NCI-H1417 (cell line): ENCODE measurements around the gene CHCHD6.

Experiments
- DNase-seq, 3 experiments: peaks; one replicate each; lab custom pipeline; 2025; lab: John Stamatoyannopoulos, UW

CHCHD6 gene

DNA sequence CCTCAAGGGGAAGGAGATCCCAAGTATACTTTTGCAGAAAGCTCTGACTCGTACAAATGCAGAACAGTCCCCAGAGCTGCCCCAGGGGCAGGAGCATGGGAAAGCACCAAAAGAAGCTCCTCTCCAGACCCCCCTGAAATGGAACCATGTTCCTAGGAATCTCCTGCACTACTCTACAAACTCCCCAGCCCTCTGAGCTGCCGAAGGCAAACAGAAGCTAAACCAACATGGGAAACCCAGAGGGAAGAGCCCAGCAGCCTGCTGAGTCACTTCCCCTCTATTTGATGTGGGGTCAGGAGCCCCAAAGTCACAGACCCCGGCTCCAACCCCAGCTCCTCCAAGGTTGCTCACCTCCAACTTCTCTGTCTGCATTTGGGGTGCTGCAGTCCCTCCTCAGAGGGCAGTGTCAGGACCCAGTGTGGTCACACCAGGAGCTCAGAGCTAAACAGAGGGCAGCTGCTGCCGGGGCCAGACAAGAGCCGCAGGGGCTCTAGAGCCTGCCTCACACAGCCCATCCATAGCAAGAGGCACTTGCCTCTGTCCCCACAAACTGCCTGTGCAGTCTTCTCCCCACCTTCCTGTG, 275.1 kb downstream of the CHCHD6 start:
- DNase-seq, result no peak

DNA sequence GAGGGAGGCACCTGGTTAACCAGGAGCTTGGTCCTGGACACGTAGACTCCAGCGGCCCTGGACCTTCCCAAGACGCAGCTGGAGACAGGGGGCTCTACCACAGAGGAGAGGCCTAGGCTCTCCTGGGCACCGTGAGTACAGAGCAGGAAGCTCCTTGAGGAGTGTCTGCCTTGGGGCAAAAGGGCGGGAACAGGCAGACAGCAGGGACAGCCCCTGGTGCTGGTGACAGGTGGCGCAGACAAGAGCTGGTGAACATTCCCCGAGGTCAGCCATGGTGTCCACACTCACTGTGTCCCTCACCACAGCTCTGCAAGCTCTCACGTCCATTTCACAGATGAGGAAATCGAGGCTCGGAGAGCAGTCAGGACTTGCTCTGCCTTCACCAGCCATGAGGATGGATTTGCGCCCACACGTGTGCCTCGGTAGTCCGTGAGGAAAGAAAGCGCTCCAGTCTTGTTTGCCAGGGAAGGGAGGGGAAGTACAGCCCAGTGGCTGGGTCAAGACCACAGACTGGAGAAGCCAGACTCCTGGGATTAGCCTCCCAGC, 276.3 kb downstream of the CHCHD6 start:
- DNase-seq, result no peak

DNA sequence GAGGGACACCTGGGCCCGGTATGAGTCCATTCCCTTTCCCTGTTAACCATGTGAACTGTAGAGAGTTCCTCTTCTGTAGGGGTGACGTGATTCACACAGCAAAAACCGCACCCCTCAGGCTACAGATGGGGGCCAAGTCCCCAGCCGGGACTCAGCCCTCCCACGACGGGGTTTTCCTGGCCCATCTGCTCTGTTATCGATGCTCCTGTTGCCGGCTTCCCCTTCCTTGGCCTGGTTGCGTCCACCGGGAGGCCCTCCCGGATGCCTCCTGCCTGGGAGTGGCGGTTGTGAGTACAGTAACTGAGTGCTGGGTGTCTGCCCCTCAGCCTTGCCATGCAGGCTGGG, 278.1 kb downstream of the CHCHD6 start:
- no peak for DNase-seq

DNA sequence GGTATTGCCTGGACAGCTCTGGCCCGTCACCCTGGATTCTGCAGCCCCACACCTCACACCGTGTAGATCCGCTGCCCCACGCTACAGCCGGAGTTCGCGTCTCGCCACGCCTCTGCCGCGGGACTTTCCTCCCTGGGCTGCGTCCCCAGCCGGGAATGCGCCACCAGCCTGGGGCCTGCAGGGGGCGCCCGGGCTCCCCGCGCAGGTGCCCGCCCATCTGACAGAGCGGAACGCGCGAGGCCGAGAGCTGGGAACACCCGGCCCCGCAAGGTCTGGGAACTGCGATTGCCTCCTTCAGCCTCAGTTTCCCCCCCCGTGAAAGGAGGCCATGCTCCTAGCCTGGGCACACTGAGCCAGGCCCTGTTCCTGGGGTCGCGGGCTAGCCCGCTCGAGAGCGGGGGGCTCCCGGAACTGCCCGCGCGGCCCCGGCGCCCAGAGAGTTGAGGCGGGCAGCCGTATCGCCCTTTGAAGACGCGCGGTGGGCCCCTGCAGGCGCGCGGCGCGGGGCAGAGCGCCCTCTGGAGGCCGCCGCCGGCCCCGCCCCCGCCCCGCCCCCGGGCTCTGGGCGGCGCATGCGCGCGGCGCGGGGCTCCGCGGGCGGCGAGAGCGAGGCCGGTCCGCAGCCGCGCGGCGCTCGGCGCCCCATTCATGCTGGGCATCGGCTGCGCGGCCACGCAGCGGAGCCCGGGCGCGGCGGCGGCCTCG, 278.6 kb downstream of the CHCHD6 start, which contains the start of gene PLXNA1:
TSS of gene PLXNA1 (plus strand) at position 645 of the 705 bp plus-strand sequence. CDS start 5,479 bp downstream, outside the sequence.
- peak; percentile 73 to 86 (median 78) for DNase-seq

DNA sequence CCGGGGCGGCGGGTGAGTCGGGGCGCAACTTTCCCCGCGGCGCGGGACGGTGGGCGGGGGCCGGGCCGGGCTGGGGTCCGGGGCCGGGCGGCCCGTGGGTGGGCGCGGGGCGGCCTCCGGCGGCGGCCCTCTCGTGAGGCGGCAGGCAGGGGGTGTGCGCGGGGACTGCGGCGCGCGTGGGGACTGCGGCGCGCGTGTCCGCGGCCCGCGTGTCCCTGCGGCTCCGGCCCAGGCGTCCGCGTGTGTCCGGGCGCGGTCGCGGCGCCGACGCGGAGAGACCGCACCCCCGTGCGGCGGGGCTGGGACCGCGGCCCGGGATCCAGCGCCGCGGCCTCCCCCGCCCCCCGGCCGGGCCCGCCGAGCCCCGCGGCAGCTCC, 279.2 kb downstream of the CHCHD6 start:
- peak in 1 of 3 experiments; percentile 56 for DNase-seq

DNA sequence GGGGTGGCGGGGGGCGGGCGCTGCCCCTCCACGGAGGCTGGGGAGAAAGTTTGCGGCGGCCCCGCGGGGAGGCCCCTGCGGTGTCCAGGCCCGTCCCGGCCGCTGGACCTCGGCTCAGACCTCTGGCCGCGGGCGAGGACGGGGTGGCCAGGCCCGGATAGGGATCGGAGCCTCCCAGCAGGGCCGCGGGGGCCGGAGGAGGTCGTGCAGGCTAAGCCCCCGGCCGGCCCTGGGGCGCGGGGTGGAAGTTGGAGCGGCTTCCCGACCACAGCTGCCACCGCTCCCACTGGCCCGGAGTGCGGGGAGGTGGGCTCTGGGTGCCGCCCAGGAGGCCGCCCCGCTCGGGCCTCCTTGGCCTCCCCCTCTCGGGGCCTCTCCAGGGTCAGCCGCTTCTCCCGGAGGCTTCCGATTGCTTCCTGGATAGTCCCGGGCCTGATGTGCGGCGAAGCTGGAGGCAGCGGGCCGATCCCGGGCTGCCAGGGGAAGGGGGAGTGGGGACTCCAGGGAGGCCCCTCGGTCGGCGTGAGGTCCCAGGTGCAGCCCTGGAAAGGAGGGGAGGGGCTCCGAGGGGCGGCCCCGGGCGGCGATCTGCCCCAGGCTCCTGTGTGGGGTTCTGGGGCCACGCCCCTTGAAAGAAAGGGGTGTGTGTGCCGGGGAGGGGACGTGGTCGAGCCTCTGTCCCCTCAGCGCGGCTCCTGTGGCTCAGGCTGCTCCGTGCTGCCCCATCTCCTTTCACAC, 279.8 kb downstream of the CHCHD6 start:
- peak; percentile 6 to 65 (median 54) for DNase-seq

DNA sequence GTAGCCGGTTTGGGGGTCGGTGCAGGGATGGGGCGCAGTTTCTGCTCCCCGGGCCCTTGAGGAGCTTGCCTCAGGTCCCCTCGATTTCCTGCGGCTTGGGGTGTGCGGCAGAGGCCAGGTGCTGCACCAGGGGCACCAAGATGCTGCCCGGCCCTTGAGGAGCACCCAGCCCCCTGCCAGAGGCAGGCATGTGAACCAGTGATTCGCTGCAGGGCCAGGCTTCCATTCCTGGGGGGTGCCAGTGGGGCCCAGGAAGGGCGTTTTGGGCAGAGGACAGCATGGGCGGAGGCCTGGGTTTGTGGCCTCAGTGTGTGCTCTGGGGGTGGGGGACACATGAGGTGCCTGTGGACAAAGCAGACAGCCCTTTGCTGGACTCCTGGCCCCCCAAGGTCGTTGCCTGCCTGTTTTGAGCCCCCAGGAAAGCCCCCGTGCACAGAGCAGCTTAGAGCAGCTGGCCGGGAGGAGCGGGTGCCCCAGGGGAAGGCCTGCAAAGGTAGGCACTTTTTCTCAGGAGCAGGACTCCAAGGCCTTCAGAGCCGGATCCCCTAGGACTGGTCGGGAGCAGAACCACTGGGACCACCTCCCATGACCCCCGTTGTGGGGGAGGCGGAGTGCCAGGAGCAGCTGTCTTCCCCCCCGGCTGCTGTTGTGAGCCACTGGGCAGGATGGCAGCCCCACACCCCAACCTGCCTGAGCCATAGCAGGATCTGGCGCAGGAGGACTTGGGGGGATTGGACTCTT, 280.5 kb downstream of the CHCHD6 start:
- no peak for DNase-seq

DNA sequence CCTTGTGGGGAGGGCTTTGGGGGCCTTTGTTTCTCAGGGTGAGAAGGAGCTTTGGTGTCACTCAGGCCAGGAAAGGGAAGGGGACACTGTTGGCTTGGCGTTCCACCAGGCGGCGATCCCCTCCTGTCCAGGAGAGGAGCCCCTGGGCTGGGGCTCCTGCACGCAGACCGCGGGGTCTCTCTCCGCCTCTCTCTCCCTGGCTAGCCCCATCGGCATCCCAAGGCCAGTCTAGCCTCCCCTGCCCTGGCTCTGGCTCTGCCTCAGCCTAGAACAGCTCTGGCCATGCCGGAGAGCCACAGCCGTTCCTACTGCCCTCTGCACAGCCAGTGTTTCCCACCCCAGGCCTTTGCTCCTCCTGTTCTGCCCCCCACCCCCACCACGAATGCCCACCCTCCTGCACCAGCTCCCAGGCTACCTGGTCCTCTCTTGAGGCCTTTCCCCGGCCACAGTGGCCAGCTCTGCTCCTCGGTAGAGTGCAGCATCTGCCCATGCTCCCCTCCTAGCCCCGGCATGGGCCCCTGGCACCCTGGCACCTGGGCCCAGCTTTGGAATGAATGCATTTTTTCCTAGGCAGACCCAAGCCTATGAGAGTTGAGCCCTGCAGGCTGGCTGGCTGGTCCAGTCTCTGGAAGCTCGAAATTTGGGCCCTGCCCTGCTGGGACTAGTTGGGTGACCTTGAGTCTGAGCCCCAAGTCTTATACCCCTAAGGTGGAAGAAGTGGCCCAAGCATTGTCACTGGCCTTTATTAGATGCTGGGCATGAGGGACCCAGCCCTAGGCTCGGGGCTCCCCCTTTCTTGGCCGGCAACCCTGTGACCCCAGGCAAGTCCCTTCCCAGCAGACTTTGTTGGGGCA, 281.3 kb downstream of the CHCHD6 start:
- DNase-seq, result peak in 2 of 3 experiments; percentile 29 to 57

DNA sequence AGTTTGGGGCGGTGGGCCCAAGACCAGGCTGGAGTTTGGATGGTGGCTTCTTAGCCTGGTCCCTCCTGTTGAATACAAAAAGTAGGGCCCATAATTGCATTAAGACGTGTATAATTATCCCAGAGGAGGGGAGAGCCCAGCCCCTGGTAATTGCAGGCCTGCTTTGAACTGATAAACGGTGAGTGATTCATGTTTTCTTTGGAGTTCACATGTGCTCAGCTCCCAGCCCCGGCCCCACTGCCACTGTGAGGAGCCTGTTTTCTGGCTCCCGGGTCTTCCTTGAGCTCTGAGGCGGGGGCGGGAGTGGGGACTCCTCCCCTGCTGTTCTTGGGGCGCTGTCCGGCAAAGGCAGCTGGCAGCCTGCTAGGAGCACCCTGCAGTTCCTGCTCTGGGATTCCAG, 282.0 kb downstream of the CHCHD6 start:
- peak in 2 of 3 experiments; percentile 67 to 88 for DNase-seq

DNA sequence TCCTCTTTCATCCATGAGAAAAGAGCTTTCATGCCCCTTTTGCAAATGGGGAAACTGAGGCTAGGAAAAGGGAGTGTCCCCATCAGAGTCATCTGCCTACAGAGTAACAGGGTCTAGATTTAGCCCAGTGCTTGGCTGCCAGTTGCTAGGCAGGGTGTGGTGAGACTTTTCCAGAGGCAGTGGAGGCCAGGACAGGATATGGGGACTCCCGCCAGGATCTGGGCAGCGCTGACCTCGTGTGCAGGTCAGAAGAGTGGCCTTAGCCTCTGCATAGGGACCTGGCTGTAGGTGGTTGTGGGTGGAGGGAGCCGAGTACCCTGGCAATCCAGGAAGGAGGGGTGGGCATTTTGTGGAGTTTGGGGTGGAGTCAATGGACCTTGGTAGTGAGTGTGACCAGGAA, 283.1 kb downstream of the CHCHD6 start:
- DNase-seq, result no peak

DNA sequence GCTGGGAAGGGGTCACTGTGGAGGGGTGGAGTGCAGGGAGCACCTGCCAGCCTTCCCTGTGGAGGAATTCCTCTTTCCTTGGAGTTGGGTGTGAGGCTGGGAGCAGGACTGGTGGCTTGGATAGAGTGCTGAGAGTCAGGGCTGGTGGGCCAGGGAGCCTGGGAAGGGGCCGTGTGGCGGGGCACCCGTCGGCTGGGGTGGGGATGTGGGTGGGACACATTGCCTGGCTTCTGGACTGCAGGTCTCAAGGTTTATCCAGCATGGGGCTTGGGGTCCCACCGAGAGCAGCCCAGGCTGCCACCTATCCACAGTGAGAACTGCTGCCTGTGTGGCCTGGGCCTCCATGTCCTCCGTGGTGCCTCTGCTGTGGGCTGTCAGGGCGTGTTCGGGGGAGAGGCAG, 283.6 kb downstream of the CHCHD6 start:
- DNase-seq, result no peak

DNA sequence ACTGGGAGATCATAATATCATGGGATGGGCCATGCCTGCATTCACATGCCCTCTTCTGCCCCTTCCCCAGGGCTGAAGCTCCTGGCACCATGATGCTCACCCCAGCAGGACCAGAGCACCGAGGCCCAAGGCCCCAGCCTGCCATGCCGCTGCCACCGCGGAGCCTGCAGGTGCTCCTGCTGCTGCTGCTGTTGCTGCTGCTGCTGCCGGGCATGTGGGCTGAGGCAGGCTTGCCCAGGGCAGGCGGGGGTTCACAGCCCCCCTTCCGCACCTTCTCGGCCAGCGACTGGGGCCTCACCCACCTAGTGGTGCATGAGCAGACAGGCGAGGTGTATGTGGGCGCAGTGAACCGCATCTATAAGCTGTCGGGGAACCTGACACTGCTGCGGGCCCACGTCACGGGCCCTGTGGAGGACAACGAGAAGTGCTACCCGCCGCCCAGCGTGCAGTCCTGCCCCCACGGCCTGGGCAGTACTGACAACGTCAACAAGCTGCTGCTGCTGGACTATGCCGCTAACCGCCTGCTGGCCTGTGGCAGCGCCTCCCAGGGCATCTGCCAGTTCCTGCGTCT, 284.5 kb downstream of the CHCHD6 start:
- DNase-seq, result no peak

DNA sequence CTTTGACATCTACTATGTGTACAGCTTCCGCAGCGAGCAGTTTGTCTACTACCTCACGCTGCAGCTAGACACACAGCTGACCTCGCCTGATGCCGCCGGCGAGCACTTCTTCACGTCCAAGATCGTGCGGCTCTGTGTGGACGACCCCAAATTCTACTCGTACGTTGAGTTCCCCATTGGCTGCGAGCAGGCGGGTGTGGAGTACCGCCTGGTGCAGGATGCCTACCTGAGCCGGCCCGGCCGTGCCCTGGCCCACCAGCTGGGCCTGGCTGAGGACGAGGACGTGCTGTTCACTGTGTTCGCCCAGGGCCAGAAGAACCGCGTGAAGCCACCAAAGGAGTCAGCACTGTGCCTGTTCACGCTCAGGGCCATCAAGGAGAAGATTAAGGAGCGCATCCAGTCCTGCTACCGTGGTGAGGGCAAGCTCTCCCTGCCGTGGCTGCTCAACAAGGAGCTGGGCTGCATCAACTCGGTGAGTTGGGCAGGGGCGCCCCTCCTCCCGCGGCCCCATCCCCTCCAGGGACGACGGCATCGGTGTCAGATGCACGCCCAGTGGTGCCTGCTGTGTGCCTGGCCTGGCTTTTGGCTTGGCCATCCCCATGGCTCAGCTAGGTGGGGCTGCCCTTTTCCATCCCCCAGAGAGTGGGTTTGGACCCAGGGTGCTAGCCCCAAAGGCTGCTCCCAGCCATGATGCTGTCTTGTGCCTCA, 285.4 kb downstream of the CHCHD6 start:
- no peak for DNase-seq

DNA sequence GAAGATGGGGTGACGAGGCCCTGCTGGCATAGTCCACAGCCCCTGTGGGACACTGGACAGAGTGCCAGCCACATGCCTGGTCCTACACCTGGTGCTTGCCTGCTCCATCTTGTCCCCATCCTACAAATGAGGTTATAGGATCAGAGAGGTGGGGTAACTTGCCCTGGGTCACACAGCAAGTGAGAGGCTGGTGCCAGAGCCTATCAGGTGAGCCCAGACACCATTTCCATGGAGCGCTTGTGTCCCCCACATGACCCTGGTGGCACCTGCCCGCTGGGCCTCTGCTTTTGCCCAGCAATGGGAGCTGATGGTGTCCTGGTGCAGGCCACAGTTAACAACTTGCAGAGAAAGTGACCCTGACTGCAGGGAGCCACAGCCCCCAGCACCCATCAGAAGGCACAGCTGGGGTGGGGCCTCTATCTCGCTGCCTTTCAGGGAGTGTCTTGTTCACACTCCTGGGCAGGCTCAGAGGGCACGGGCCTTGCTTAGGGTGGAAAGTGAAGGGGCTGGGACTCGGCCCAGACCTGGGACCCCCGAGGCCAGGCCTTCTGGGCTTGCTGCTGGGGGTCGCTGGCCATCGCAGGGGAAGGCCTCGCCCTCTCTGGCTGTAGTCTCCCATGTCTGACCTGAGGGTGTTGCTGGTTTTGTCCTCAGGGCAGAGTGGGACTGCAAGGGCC, 286.1 kb downstream of the CHCHD6 start:
- DNase-seq, result no peak

DNA sequence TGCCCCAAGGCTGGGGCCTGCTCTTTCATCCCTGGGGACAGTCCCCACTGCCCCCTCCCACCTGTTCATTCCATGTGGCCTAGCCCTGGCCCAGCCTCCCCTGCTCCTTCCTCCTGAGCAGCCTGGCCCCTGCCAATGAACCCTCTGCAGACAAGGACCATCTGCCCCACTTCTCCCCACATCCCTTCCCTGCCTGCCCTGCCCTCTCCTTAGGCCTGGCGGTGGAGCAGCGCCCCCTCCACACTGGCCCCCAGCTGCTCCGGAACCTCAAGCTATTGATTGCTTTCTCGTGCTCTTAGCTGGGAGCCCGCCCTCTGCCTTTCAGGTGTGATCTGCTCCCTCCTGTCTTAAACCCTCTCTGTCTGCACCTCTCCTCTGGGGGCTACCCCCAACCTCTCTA, 286.9 kb downstream of the CHCHD6 start:
- no peak for DNase-seq

DNA sequence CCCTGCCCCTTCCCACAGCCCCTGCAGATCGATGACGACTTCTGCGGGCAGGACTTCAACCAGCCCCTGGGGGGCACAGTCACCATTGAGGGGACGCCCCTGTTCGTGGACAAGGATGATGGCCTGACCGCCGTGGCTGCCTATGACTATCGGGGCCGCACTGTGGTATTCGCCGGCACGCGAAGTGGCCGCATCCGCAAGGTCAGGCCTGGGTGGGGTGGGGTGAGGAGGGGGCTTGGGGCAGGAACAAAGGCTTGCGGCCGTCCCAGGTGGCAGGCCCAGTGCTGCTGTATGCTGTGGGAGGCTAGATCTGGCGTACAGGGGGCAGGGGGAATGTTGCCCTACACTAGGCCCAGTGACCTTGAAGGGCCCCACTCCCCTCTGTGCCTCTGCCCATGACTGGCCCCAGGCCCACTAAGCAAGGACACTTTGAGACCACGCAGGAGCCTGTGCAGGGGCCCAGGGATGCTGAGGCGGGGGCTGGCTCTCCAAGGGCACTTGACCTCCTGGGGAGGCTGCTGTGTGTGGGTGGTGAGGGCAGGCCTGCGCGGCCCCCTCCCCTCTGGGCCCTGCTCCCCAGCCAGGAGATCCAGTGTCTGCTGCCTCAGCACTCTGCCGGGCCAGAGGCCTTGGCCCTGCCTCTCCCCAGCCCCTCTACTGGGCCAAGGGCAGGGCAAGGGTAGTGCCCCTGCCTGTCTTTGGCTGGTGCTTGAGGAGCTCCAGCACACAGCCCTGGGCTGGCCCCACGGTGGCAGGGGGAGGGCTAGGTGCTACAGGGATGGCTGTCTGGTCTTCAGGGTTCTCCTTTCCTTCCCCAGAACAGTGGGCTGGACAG, 287.5 kb downstream of the CHCHD6 start:
- no peak for DNase-seq

DNA sequence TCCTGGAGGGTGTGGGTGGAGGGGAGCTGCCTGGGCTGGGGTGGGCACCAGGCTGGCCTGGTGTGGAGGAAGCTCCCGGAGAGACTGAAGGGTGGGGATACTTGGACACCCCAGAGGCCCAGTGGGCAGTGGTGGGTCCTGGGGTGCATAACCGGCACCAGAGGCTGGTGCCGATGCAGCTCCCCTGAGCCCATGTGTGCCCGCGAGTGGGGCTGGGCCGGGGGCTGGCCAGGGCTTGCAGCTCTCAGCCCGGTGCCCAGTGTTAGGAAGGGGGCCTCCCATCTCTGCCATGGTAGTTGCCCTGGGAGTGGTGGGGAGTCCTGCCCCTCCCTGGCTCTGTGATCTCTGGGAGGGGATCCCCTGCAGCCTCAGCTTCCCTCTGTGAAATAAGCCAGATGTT, 288.2 kb downstream of the CHCHD6 start:
- no peak for DNase-seq

DNA sequence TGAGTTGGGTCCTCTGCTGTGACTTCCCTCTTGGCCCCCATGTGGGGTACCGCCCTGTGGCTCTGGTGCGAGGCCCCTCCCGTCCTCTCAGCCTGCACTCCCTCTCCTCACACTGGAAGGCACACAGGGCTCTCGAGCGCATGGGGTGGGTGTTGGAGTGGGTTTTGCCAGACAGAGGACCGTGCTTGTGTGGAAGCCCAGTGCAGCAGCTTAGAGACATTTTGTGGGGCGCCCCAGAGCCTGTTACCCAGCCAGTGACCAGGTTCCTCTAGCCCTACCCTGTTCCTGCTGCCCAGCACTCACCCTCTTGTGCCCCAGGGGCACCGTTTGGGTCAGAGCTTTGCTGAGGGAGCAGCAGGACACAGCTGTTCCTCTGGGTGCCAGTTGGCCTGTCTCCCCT, 288.7 kb downstream of the CHCHD6 start:
- DNase-seq, result no peak

DNA sequence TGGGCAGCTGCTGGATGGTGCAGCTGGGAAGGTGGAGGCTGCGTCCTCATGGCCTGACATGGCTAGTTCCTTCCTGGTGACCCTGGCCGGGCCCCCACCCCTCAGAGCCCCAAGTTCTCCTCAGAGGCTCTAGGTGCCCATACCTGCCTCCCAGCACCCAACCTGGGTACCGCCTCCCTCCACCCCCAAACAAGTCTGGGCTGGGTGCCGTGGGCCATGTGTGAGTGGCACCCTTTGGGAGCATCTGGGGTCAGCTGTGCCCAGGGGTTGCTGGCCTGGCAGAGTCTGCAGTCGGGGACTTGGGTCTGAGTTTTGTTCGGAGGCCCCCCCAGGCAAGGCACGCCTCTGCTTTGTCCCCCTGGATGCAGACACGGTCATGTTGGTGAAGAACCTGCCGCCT, 289.4 kb downstream of the CHCHD6 start:
- no peak for DNase-seq
